NK-92 treated with Interleukin-12 subunit alpha and Interleukin-12 subunit beta, amount 100 ng/mL, for 24 hours (cell line): ENCODE measurements around the gene CCDC7.
"Not testable (repeated sequence)": the region's sequence is repeated elsewhere in the genome, so short reads cannot be mapped to it uniquely, and the experiment has no call there.

Source experiments
- DNase-seq: peaks from one replicate; lab custom pipeline; 2025; lab: John Stamatoyannopoulos, UW

The CCDC7 gene

DNA sequence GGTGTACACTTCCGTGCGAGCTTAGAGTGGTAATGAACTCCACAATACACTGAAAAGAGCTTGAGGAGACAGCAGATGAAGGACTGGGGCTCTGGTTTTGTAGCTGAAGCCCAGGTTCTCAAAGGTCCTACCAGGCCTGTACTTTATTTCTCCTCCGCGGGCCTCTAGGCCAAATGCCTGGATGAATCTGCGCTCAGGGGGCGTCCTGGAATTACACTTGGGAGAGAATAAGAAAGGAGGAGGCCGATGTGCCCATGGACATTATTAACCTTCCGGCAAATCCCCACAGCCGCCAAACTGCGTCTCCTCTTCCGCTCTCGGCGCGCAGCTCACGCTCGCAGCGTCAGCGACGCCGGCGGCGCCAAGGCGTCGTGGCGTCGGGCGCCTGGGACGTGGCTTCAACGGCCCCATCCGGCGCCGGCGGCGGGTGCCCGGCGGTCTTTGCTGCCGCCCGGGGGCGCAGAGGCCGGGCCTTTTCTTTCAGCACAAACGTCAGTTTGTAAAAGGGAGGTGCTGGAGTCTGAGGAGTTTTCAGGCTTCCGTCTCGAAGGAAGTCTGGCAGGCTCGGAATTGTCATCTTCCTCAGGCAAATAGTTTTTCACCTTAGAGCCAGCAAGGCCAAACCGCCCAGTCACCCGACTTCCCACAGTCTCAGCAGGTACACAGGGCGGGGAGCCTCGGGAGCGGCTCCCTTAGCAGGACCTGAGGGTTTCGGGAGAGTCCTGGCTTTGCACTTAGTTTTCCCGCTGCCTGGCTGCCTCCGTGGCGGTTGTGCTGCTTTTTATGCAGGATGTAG lies at the start of gene CCDC7:
Gene CCDC7, plus strand, starts transcription at position 401 of the 796 bp plus-strand sequence. CDS start 5,503 bp downstream, outside the sequence.
- peak; percentile 34 for DNase-seq

GRCh38 chr10:32397163-32397562 lies 48.8 kb upstream of the CCDC7 start:
- DNase-seq = not testable (repeated sequence)

GRCh38 chr10:32399720-32400119 lies 46.2 kb upstream of the CCDC7 start:
- not testable (repeated sequence) for DNase-seq

GRCh38 chr10:32400961-32401360 lies 45.0 kb upstream of the CCDC7 start:
- no peak for DNase-seq

DNA sequence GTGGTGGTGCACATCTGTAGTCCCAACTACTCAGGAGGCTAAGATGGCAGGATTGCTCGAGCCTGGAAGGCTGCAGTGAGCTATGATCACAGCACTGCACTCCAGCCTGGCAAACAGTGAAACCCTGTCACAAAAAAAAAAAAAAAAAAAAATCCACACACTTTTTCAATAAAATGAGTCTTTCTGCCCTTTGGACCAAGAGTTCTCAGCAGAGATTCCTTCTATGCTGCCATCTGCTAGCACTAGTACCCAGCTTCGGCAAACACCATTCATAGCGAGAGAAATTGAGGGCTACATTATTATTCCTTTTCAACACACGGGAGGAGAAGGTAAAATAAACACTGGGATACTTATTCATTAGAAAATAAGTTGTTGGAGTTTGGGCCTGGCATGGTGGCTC lies 43.4 kb upstream of the CCDC7 start:
- no peak for DNase-seq

- DNase-seq = no peak
Measured at GRCh38 chr10:32403091-32403490, 42.8 kb upstream of the CCDC7 start.

DNA sequence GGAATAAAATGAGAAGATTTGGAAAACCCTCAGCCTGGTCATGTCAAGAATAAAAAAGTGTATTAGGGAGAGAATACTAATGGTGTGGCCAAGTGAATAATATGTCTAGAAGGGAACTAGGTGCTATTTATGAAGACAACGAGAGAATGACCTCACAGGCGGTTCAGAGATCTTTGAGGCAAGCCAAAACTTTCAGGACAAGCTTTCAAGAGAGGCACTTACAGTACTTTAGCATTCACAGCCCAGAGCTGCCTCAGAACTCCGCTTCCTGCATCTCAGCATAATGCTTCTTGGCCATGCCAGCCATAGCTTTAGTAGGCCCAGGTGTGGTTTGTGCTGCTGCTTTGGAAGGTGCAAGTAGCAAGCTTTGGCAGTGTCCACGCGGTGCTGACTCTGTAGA lies 37.2 kb upstream of the CCDC7 start:
- DNase-seq = no peak

DNA sequence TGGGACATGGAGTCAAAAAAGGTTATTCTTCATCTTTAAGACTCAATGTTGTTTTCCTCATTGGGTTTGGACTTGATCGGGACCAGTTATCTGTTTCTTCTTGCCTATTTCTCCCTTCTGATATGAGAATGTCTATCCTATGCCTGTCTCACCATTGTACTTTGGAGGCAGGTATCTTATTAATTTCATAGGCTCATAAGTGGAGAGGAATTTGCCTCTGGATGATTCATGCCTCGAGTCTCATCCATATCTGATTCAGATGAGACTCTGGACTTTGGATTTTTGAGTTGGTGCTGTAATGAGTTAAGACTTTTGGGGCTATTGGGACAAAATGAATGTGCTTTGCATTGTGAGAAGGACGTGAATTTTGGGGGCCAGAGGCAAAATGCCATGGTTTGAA lies 36.2 kb upstream of the CCDC7 start:
- DNase-seq = no peak

DNA sequence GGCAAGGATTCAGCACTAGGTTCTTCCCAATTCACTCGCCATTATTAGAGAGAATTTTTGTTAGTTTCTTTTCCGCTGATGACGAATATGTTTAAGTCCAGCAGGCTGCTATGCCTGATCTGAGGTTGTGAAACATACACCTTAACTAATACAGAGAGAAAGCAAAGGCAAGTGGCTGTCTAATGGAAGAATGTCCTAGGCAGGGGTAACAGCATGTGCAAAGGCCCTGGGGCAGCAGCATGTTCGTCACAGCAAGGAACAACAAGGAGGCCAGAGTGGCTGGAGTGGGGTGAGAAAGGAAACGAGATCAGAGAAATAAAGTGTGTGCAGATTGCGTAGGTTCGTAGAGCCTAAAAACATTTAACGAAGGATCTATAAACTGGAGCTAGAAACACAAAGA lies 35.4 kb upstream of the CCDC7 start:
- DNase-seq = no peak

DNA sequence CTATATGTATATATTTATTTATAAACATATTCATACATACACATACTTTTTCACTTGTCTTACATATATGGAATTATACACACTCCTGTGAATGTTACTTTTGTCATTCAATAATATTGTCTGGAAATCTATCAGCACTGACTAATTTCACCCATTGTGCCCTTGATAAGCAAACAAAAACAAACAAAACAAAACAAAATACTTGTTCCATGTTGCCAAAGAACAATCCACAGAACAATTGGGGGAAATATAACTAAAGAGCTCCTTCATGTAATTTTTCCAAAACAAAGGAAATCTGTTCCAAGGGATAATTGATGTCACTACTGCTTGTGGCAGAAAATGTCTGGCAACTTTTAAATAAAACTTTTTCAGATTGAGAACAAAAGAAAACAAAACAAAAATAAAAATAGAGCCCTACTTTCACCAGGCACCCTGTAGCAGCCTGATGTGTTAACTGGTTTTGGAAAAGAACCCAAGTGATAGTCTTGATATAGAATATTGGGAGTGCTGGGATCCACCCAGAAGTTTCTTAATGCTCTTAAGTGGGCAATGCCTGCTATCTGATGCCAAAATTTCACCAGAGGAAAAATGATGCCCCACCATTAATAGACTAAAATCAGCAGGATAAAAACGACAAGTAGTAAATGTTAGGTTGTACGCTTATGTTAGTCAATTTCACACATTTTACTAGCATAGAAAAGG lies 34.0 kb upstream of the CCDC7 start:
- no peak for DNase-seq

DNA sequence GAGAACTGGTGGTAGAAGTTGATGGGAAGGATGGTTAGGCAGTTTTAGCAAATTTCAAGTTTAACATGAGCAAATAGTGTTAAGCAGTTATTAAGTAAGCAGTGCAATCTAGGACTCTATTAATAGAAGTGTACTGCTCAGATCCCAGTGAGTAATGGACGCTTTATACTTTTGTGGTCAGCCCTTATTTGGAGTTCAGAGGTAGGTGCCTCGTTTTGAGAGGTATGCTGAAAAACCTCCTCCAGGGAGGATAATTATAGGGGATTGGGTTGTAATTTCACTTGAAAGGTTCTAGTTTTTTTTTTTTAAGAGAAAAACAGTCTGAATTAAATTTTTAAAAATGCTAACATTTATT lies 33.5 kb upstream of the CCDC7 start:
- no peak for DNase-seq

DNA sequence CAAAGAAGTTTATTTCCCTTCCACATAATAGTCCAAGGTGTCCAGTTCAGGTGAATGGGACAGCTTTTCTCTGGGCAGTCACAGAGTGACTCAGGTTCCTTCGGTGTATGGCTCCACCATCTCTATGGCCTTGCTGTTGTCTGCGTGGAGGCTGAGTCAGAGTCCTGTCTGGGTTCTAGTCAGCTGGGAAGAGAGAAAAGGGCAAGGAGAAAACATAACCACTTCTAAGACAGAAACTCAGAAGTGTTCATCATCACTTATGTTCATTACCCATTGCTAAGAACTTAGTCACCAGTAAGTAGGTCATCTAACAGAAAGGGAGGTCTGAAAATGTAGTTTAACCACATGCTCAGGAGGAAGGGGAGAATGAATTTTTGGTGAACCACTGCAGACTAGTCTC lies 32.4 kb upstream of the CCDC7 start:
- DNase-seq = no peak

- no peak for DNase-seq
Measured at GRCh38 chr10:32415361-32415760, 30.6 kb upstream of the CCDC7 start.

DNA sequence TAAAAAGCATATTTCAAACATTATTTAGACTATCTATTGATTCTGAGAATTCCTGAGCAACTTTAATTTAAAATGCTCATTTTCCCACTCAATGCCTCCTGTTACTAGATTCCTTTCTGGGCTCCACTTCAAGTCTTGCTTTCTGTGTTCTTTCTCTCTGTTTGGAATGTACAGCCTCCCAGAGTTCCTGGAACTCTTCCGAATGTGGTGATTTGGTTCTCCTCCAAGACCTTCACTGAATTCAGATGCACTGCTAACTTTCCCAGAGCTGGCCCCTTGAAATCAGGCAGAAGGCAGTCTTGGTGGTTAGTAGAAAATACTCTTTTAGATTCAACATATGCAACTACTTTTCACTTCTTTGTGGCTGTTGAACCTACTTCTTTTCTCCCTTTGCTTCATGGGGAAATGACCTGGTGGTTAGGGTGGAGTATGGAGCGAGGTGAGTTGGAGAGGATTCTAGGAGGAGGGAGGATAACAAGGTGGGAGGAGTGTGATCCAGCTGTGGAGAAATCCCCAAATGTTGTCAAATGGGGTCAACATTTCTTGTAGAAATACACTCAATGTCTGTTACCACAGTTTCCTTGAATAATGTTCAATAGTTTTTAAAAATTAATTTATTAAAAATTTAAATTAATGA lies 27.9 kb upstream of the CCDC7 start:
- no peak for DNase-seq

- no peak for DNase-seq
Measured at GRCh38 chr10:32418572-32418971, 27.4 kb upstream of the CCDC7 start.

DNA sequence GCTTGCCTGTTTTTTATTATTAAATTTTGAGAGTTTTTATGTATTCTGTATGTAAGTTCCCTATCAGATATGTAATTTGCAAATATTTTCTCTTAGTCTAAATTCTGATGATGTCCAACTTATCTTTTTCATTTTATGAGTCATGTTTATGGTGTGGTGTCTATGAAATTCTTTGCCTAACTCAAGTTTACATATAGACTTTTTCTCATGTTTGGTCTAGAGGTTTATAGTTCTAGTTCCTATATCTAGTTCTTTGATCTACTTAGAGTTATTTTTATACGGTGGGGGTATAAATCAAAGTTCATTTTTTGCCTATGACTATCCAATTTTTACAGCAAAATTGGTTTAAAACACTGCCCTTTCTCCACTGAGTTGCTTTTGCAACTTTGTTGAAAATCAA lies 26.3 kb upstream of the CCDC7 start:
- DNase-seq = no peak

GRCh38 chr10:32426186-32426585 lies 19.8 kb upstream of the CCDC7 start:
- DNase-seq = no peak

- DNase-seq = no peak
Measured at GRCh38 chr10:32433542-32433941, 12.4 kb upstream of the CCDC7 start.

DNA sequence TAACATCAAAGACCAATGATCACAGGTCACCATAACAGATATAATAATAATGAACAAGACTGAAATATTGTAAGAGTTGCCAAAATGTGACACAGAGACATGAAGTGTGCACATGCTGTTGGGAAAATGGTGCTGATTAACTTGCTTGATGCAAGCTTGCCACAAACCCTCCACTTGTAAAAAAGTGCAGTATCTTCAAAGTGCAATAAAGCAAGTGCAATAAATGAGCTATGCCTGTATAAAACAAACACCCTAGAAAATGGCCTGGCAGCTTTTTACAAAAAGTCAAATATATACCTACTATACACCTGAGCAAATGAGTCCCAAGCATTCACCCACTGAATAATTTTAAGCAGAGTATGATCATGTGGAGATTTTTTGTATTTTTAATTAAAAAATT lies 9.7 kb upstream of the CCDC7 start:
- DNase-seq = no peak

DNA sequence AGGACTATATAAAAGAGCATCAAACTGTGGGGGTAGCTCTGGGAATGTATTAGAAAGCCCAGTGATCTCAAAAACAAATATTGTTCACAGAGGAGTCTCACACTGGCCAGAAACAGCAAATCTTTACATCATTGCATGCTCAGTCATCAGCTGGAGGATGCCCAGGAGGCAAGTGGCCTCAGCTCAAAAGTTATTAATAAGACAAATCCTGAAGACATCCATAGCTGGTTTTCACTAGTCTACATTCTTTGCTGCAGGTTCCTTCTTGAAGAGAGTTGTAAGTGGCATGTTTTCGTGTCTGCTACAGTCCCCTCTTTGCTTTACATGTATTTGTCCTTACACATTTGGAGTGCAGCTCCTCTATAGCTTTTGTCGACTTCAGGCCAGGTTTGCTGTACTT lies 8.6 kb upstream of the CCDC7 start:
- DNase-seq = no peak

DNA sequence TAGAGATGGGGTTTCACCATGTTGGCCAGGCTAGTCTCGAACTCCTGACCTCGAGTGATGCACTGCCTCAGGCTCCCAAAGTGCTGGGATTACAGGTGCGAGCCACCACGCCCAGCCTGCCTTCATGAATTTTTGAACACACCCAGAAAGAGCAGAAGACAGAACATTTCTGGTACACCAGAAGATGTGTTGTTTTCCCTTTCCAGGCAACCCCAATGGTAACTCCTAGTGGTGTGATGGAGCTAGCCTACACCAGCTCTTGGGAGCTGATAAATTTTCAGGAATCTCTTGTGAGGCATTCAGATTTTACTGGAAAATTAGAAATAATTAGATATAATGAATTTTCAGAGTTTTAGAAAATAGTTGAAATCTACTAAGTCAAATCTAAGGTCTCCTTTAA lies 904 bp upstream of the CCDC7 start:
- no peak for DNase-seq

GRCh38 chr10:32446536-32447406 lies 831 bp downstream of the CCDC7 start:
- no peak for DNase-seq
